ENCODE data around the gene PLXNB3.

The PLXNB3 gene

DNA sequence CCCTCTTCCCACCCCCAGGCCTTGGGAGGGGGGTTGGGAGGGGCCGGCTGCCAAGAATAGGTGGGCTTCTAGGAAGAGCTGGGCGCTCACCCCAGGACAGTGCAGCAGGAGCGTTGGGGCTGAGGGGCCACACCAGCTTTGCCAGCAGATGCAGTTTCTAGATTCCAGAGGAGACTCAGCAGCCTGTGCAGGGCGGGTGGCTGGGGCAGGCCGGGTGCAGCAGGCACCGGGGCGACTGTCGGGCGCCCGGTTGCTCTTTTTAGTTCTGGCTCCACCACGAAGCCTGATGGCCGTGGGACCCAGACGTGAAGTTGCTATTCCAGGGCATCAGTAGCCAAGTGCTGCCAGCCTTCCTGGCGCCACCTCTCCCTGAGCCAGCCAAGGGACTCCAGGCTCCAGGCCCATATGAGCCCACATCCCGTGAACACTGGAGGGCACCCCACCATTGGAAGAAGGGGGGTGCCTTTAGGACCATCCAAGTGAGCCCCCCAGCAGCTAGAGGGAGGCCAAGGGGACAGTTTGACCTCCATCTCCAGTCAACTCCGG, 36.2 kb downstream of the PLXNB3 start:
- ChIA-PET CTCF (interaction anchor here (0.6 kb wide), 1 partner anchor 146 kb away, joined by 6 read pairs; no protein-coding TSS in a partner anchor), POLR2A (no interaction called here)
- Histone ChIP-seq H3K27ac (ENCODE audit: extremely low read depth, low read depth, low read length) (no peak overlapping the region), H3K4me3 (ENCODE audit: low read depth, low read length) (no peak overlapping the region), H3K4me1 (ENCODE audit: control insufficient read depth, insufficient read depth, low read length) (no peaks in the 10 kb centered on the region), H3K36me3 (ENCODE audit: control insufficient read depth in 2 of 2, insufficient read depth in 1 of 2, low read length in 2 of 2) (peaks cover 5 to 40% of the 10 kb centered on the region in 2 experiments; a peak in 2 of 3 replicates), H3K9me3 (ENCODE audit: control insufficient read depth, insufficient read depth, low read depth, low read length) (no peaks in the 10 kb centered on the region)
- TF ChIP-seq, protein P1, sequence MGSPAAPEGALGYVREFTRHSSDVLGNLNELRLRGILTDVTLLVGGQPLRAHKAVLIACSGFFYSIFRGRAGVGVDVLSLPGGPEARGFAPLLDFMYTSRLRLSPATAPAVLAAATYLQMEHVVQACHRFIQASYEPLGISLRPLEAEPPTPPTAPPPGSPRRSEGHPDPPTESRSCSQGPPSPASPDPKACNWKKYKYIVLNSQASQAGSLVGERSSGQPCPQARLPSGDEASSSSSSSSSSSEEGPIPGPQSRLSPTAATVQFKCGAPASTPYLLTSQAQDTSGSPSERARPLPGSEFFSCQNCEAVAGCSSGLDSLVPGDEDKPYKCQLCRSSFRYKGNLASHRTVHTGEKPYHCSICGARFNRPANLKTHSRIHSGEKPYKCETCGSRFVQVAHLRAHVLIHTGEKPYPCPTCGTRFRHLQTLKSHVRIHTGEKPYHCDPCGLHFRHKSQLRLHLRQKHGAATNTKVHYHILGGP (tag by site-specific recombination; IDR thresholded peaks at IDR 0.05): no peak
- TF ChIP-seq, protein P2, sequence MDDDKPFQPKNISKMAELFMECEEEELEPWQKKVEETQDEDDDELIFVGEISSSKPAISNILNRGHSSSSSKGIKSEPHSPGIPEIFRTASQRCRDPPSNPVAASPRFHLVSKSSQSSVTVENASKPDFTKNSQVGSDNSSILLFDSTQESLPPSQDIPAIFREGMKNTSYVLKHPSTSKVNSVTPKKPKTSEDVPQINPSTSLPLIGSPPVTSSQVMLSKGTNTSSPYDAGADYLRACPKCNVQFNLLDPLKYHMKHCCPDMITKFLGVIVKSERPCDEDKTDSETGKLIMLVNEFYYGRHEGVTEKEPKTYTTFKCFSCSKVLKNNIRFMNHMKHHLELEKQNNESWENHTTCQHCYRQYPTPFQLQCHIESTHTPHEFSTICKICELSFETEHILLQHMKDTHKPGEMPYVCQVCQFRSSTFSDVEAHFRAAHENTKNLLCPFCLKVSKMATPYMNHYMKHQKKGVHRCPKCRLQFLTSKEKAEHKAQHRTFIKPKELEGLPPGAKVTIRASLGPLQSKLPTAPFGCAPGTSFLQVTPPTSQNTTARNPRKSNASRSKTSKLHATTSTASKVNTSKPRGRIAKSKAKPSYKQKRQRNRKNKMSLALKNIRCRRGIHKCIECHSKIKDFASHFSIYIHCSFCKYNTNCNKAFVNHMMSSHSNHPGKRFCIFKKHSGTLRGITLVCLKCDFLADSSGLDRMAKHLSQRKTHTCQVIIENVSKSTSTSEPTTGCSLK (tag by site-specific recombination; IDR thresholded peaks at IDR 0.05): no peak
- TF ChIP-seq, protein P3, sequence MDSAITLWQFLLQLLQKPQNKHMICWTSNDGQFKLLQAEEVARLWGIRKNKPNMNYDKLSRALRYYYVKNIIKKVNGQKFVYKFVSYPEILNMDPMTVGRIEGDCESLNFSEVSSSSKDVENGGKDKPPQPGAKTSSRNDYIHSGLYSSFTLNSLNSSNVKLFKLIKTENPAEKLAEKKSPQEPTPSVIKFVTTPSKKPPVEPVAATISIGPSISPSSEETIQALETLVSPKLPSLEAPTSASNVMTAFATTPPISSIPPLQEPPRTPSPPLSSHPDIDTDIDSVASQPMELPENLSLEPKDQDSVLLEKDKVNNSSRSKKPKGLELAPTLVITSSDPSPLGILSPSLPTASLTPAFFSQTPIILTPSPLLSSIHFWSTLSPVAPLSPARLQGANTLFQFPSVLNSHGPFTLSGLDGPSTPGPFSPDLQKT (IDR thresholded peaks at IDR 0.05; ENCODE audit: borderline replicate concordance, low read depth, low read length): no peak
- TF ChIP-seq ZNF555 (tag by site-specific recombination; conservative IDR thresholded peaks at IDR 0.05) (no peak), ZNF501 (tag by site-specific recombination; IDR thresholded peaks at IDR 0.05) (no peak), ZNF24 (tag by site-specific recombination; IDR thresholded peaks at IDR 0.05) (no peak), ZNF335 (tag by site-specific recombination; conservative IDR thresholded peaks at IDR 0.05) (no peak), YY1 (tag by site-specific recombination; IDR thresholded peaks at IDR 0.05) (no peak), ZNF596 (tag by site-specific recombination; IDR thresholded peaks at IDR 0.05) (no peak), GLIS1 (tag by site-specific recombination; IDR thresholded peaks at IDR 0.05) (no peak), ZNF274 (IDR thresholded peaks at IDR 0.05; ENCODE audit: low read length) (no peak), ZNF274 (tag by site-specific recombination; IDR thresholded peaks at IDR 0.05; ENCODE audit: borderline replicate concordance) (no peak), ZNF600 (tag by site-specific recombination; IDR thresholded peaks at IDR 0.05) (no peak), ZNF473 (tag by site-specific recombination; IDR thresholded peaks at IDR 0.05) (no peak), ZNF561 (tag by site-specific recombination; IDR thresholded peaks at IDR 0.05; ENCODE audit: borderline replicate concordance) (no peak), ZNF670 (tag by site-specific recombination; IDR thresholded peaks at IDR 0.05; ENCODE audit: low read depth) (no peak)
- TF ChIP-seq, protein P4, sequence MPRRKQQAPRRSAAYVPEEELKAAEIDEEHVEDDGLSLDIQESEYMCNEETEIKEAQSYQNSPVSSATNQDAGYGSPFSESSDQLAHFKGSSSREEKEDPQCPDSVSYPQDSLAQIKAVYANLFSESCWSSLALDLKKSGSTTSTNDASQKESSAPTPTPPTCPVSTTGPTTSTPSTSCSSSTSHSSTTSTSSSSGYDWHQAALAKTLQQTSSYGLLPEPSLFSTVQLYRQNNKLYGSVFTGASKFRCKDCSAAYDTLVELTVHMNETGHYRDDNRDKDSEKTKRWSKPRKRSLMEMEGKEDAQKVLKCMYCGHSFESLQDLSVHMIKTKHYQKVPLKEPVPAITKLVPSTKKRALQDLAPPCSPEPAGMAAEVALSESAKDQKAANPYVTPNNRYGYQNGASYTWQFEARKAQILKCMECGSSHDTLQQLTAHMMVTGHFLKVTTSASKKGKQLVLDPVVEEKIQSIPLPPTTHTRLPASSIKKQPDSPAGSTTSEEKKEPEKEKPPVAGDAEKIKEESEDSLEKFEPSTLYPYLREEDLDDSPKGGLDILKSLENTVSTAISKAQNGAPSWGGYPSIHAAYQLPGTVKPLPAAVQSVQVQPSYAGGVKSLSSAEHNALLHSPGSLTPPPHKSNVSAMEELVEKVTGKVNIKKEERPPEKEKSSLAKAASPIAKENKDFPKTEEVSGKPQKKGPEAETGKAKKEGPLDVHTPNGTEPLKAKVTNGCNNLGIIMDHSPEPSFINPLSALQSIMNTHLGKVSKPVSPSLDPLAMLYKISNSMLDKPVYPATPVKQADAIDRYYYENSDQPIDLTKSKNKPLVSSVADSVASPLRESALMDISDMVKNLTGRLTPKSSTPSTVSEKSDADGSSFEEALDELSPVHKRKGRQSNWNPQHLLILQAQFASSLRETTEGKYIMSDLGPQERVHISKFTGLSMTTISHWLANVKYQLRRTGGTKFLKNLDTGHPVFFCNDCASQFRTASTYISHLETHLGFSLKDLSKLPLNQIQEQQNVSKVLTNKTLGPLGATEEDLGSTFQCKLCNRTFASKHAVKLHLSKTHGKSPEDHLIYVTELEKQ (tag by site-specific recombination; IDR thresholded peaks at IDR 0.05; ENCODE audit: borderline replicate concordance): no peak

DNA sequence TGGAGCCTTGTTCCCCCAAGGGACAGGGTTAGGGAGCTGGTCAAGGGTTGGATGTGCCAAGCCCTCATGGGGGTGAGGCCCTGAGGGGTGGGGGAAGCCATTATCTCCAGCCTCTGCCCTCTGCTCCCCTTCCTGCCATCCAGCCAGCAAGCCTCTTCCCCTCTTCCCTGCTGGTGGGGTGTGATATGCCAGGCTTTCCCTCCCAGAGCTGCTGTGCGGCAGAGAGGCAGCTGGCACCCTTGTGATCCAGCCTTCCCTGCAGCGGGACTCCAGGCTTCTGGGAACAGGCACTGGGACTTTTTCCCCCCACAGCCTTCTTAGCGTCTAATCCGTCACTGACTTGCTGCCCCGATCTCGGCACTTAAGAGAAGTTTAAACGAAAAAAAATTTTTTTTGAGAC, 36.7 kb downstream of the PLXNB3 start:
- Histone ChIP-seq H3K36me3 (ENCODE audit: control insufficient read depth in 2 of 2, insufficient read depth in 1 of 2, low read length in 2 of 2) (peaks cover 5 to 37% of the 10 kb centered on the region in 2 experiments; a peak in 2 of 3 replicates), H3K4me1 (ENCODE audit: control insufficient read depth, insufficient read depth, low read length) (no peaks in the 10 kb centered on the region), H3K27ac (ENCODE audit: extremely low read depth, low read depth, low read length) (no peak overlapping the region), H3K9me3 (ENCODE audit: control insufficient read depth, insufficient read depth, low read depth, low read length) (no peaks in the 10 kb centered on the region), H3K4me3 (ENCODE audit: low read depth, low read length) (no peak overlapping the region)
- ChIA-PET CTCF (interaction anchor here (0.6 to 0.7 kb wide), 2 partner anchors 145 to 448 kb away, joined by 3 to 6 read pairs; no protein-coding TSS in a partner anchor), POLR2A (no interaction called here)
- no peak for TF ChIP-seq ZNF549 (tag by site-specific recombination; IDR thresholded peaks at IDR 0.05)
- peak; percentile 52; the same call in 1 of the 2 replicates for TF ChIP-seq ZBTB48 (tag by site-specific recombination; IDR thresholded peaks at IDR 0.05)
- no peak for TF ChIP-seq BCL11A (tag by site-specific recombination; IDR thresholded peaks at IDR 0.05; ENCODE audit: low read depth)
- TF ChIP-seq ZNF664 (tag by site-specific recombination; IDR thresholded peaks at IDR 0.05): no peak
- TF ChIP-seq IKZF3 (tag by site-specific recombination; IDR thresholded peaks at IDR 0.05): no peak
